Psoas muscle (tissue), 8 donors: Measurements from ENCODE around the gene DVL1. TPM values are rescaled to one million over a fixed set of nuclear protein-coding genes. Genes with fewer than 3 reads are reported as not detected.

Experiments used
- ATAC-seq, 4 donors: fragments of 200-7000 bp; cut with Tn5 transposase; one replicate each; pipeline ENCODE4 v1.9.1; 2020; ENCODE audit warnings: moderate library complexity in 3 of 4, mild to moderate bottlenecking in 2 of 4
- DNase-seq, 2 donors: peaks; one replicate each; pipeline ENCODE4 v3.0.0-alpha.2; 2020
- H3K27ac ChIP-seq: fragments of 200-600 bp; one replicate; pipeline ENCODE4 v1.8.0; 2022
- H3K27me3 ChIP-seq, 3 donors: fragments of 200-600 bp in 1 of 3; one replicate each; pipeline versions ENCODE4 v1.6.1 to v1.8.0; 2013 to 2022; ENCODE audit warnings: low read length in 2 of 3, mild to moderate bottlenecking in 2 of 3, moderate library complexity in 1 of 3; ENCODE audit not compliant: insufficient read depth in 3 of 3
- H3K36me3 ChIP-seq, 2 donors: fragments of 200-600 bp in 1 of 2; one replicate each; pipeline versions ENCODE4 v1.6.1 to v1.8.0; 2013 to 2022; ENCODE audit warnings: low read depth in 1 of 2, mild to moderate bottlenecking in 1 of 2, moderate library complexity in 1 of 2; ENCODE audit not compliant: insufficient read depth in 1 of 2
- H3K4me1 ChIP-seq: fragments of 200-600 bp; one replicate; pipeline ENCODE4 v1.8.0; 2022
- H3K4me3 ChIP-seq: fragments of 200-600 bp; one replicate; pipeline ENCODE4 v1.8.0; 2022; ENCODE audit warnings: mild to moderate bottlenecking
- H3K9me3 ChIP-seq: fragments of 200-600 bp; one replicate; pipeline ENCODE4 v1.8.0; 2022
- WGBS, 3 donors: extraction: QIAGEN DNeasy Blood & Tissue Kit; methylation state at CpG; one replicate each; pipeline versions ENCODE4 v1.1.6 to v1.1.7; 2013; 5-methylcytosine and 5-hydroxymethylcytosine counted together
- intact Hi-C, 2 donors: fragments of 100-400 bp; cut with DNase I; formaldehyde crosslinking; loops; one replicate each; pipeline versions ENCODE4 v1.11.0 to v1.14.2; 2022
- polyA plus RNA-seq, 3 donors: library from polyadenylated mRNA; stranded (reverse); fragments of 200-250 nt; gene quantifications; one replicate each; pipeline ENCODE4 v1.2.3, GENCODE V29; 2013
- total RNA-seq, 4 donors: library from RNA; stranded (reverse); fragmentation: NEBNext Ultra II Directional in 2 of 4; extraction: Animal tissue kit (Norgen Biotek cat#: 25700) in 2 of 4; gene quantifications; one replicate each; pipeline versions ENCODE4 v1.2.1 to v1.2.4, GENCODE V29; 2021 to 2023
- TF ChIP-seq, protein P1 (sequence below): fragments of 200-600 bp; IDR thresholded peaks from one replicate; pipeline ENCODE4 v1.8.0; 2022; ENCODE audit warnings: antibody characterized with exemption
- donor health status: healthy with polysubstance abuse.
- donor health status: DM: no; HTN: no; CAD: no; lungs with moderate emphysema.
- donor health status: Bipolar disorder and iron deficiency.
- donor health status: healthy.
- donor health status: DM: yes; HTN: yes; CAD: no.
- donor health status: DM: no; HTN: no; CAD: no.
- donor health status: DM: no; HTN: no; CAD: no.
- donor health status: DM: yes; HTN: yes; CAD: no.

DVL1 gene
- total and polyA plus RNA-seq, 7 donors = 162 to 215 (median 208) TPM

DNA sequence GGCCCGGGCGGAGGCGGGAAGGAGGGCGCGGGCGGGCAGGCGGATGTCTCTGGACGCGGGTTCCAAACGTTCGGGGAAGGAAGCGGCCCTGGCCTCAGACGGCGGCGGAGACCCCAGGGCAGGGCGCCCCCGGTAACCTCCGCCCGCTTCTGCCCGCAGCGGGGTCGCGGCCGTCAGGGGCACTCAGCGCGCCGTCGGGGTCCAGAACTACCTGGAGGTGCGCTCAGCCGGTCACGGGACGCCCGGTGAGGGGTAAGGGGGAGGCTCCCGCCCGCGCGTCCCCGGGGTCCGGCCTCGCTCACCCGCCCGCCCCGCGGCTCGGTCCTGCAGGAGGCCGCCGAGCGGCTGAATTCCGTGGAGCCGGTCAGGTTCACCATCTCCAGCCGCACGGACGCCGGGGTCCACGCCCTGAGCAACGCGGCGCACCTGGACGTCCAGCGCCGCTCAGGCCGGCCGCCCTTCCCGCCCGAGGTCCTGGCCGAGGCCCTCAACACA is 40.4 kb downstream of the DVL1 start:
- Histone ChIP-seq H3K36me3 (peaks cover 3 to 40% of the 10 kb centered on the region in 2 donors), H3K9me3 (no peaks in the 10 kb centered on the region), H3K4me3 (peak overlapping the region; percentile 93), H3K27me3 (no peaks in the 10 kb centered on the region), H3K27ac (peak overlapping the region; percentile 97), H3K4me1 (peaks cover 44% of the 10 kb centered on the region)
- intact Hi-C loops = loop anchor here in 1 of 2 donors (5.0 kb wide), 1 partner anchor 38 kb away; the partner anchor contains the start of gene DVL1
- TF ChIP-seq, protein P1, sequence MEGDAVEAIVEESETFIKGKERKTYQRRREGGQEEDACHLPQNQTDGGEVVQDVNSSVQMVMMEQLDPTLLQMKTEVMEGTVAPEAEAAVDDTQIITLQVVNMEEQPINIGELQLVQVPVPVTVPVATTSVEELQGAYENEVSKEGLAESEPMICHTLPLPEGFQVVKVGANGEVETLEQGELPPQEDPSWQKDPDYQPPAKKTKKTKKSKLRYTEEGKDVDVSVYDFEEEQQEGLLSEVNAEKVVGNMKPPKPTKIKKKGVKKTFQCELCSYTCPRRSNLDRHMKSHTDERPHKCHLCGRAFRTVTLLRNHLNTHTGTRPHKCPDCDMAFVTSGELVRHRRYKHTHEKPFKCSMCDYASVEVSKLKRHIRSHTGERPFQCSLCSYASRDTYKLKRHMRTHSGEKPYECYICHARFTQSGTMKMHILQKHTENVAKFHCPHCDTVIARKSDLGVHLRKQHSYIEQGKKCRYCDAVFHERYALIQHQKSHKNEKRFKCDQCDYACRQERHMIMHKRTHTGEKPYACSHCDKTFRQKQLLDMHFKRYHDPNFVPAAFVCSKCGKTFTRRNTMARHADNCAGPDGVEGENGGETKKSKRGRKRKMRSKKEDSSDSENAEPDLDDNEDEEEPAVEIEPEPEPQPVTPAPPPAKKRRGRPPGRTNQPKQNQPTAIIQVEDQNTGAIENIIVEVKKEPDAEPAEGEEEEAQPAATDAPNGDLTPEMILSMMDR = no peak
- peak in 3 of 4 donors; percentile 3 to 6 (median 3) for ATAC-seq
- DNase-seq = no peak
- WGBS, 3 donors = 1% methylated on average over 39 to 66 of the region's 66 CpGs

DNA sequence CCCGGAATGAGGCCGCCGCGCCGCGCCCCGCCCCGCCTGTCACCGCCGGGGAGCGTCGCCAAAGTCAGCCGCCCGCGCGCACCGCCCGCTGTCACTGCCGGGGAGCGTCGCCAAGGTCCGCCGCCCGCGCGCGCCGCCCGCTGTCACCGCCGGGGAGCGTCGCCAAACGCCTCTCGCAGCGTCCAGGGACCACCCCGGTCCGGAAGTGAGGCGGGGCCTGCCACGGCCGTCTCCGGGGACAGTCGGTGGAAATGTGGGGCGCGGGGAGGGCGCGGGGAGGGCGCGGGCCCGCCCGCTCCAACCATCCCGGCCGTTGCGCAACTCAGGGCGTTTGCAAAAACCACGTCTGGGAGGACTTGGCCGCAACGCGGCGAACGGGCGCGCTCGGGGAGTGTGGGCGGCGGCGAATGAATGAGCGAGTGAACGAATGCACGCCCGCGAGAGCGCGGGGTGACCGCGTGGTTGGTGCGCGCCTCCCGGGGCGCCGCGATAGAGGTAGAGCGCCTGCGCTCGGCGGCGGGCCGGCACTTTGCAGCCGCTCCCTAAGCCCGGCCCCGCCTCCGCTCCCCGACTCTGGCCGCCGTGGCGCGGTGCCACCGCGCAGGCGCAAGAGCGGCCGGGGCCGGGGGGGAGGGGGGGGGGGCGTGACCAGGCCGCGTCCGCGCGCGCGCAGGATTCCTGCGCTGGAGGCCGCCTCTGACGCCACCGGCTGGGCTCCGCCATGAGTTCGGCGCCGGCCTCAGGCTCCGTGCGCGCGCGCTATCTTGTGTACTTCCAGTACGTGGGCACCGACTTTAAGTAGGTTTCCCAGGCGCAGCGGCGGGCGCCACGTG is 41.1 kb downstream of the DVL1 start, which contains the start of the genes ACAP3 and PUSL1:
Gene ACAP3 (minus strand): TSS at position 8 of the 833 bp plus-strand sequence. CDS start 115 bp downstream, outside the sequence.
Gene PUSL1 (plus strand): TSS at position 675 of the 833 bp plus-strand sequence. CDS start 47 bp downstream, at position 722.
- 0 to 1% (median 1%) methylated on average over 68 to 124 of the region's 131 CpGs for WGBS, 3 donors
- ATAC-seq (peak; percentile 82 to 83 (median 82)), DNase-seq (peak; percentile 95 to 96)
- peak within 1 kb of the TSS; percentile 93 for H3K4me3 ChIP-seq
- TF ChIP-seq, protein P1 = no peak
- H3K4me1 ChIP-seq = peaks cover 45% of the 10 kb centered on the region
- intact Hi-C loops = loop anchor here in 1 of 2 donors (5.0 kb wide), 1 partner anchor 39 kb away; the partner anchor contains the start of gene DVL1
- peak within 1 kb of the TSS; percentile 97 for H3K27ac ChIP-seq
- no peaks in the 10 kb centered on the region for H3K27me3 ChIP-seq
- no peaks in the 10 kb centered on the region for H3K9me3 ChIP-seq
- peaks cover 0 to 33% of the 10 kb centered on the region in 2 donors for H3K36me3 ChIP-seq

DNA sequence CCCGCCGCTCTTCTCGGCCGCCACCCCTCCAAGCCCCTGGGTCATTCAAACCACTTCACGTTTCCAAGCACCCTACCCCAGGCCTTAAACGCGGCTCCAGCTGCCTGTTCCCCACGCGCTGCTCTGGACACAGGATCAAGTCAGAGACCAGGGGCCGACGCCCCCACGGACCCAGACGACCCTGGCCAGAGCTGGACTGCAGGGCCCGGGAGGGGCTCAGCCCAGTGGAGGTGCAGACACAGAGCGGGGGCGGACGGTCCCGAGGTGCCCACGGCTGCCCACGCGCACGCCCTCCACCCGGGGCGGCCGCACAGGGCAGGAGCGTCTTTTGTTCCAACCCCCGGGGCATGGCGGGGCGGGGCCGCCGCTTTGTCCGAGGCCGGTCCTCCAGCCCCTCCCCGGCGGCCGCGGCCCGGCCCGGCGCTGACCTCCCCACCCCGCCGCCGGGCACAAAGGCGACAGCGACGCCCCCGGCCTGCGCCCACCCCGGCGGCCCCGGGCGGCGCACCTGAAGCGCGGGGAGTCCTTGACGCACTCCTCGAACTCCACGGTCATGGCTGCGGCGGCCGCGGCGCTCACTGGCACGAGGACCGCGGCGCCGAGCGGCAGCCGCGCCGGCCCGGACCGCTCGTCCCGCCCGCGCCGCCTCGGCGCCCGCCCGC is 41.8 kb downstream of the DVL1 start:
- TF ChIP-seq, protein P1 = no peak
- peak overlapping the region; percentile 97 for H3K27ac ChIP-seq
- H3K27me3 ChIP-seq = no peaks in the 10 kb centered on the region
- 1% methylated on average over 56 to 83 of the region's 83 CpGs for WGBS, 3 donors
- intact Hi-C loops = loop anchor here in 1 of 2 donors (5.0 kb wide), 1 partner anchor 40 kb away; the partner anchor contains the start of gene DVL1
- H3K9me3 ChIP-seq = no peaks in the 10 kb centered on the region
- ATAC-seq (no peak), DNase-seq (peak; percentile 65 to 77)
- H3K36me3 ChIP-seq = peaks cover 0 to 26% of the 10 kb centered on the region in 2 donors
- H3K4me1 ChIP-seq = peaks cover 45% of the 10 kb centered on the region
- H3K4me3 ChIP-seq = peak overlapping the region; percentile 93

DNA sequence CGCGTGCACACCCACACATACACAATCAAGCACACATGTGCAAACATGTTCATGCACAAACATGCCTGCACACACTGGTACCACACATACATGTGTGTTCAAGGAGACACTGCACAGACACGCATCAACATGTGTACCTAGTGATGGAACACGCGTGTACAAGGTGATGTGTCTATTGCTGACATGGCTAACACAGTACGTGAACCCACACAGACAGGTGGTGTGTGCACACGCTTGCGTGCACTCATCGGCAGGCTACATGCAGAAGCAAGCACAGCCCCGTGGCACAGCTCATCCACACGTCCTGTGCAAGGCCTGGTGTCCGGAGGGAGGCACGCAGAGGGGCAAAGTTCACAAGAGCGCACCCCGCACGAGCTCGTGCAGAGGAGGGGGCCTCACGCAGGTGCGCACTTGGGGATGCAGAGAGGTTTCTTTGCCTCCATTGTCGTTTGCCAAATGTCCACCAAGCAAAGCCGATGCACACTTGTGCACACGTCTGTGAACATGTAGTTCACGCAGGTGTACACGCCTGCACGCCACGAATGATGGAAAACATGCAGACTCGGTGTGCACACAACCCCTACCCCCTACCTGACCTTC is 42.5 kb downstream of the DVL1 start:
- Histone ChIP-seq H3K4me1 (peaks cover 45% of the 10 kb centered on the region), H3K27me3 (no peaks in the 10 kb centered on the region), H3K9me3 (no peaks in the 10 kb centered on the region), H3K36me3 (peaks cover 0 to 19% of the 10 kb centered on the region in 2 donors), H3K4me3 (peak overlapping the region; percentile 93), H3K27ac (peak overlapping the region; percentile 97)
- DNase-seq = no peak
- TF ChIP-seq, protein P1 = no peak
- WGBS, 3 donors = 23 to 35% (median 25%) methylated on average over 27 of the region's 27 CpGs
- intact Hi-C loops = loop anchor here in 1 of 2 donors (5.0 kb wide), 1 partner anchor 41 kb away; the partner anchor contains the start of gene DVL1
- no peak for ATAC-seq
